ENCODE results near the gene LRRC4B.

The LRRC4B gene

GRCh38 chr19:50476224-50476906 lies 91.9 kb downstream of the LRRC4B start, which contains the start of the genes EMC10 and GARIN5A (continued):
- TF ChIP-seq ZNF280C (tag by site-specific recombination; IDR thresholded peaks at IDR 0.05): no peak
- 0 out of 2 replicates have a peak, but pooled peaks have one; percentile 8 for TF ChIP-seq RBAK (tag by site-specific recombination; IDR thresholded peaks at IDR 0.05)
- TF ChIP-seq ELK4 (IDR thresholded peaks at IDR 0.05; ENCODE audit: borderline replicate concordance, low read depth, low read length): no peak
- TF ChIP-seq ZNF785 (tag by site-specific recombination; IDR thresholded peaks at IDR 0.05): no peak
- TF ChIP-seq KLF16 (tag by site-specific recombination; IDR thresholded peaks at IDR 0.05): peak; percentile 81
- TF ChIP-seq ZNF423 (tag by site-specific recombination; IDR thresholded peaks at IDR 0.05): no peak
- TF ChIP-seq HOXC10 (CRISPR knock-in tag; IDR thresholded peaks at IDR 0.05): 0 out of 2 replicates have a peak, but pooled peaks have one; percentile 93
- TF ChIP-seq YY2 (tag by site-specific recombination; IDR thresholded peaks at IDR 0.05): peak; percentile 99
- 0 out of 2 replicates have a peak, but pooled peaks have one; percentile 80 for TF ChIP-seq PBX3 (CRISPR knock-in tag; IDR thresholded peaks at IDR 0.05)
- peak; percentile 89; the same call in 1 of the 2 replicates for TF ChIP-seq YY1 (tag by site-specific recombination; IDR thresholded peaks at IDR 0.05)
- peak; percentile 78 for TF ChIP-seq KLF10 (tag by site-specific recombination; IDR thresholded peaks at IDR 0.05)
- TF ChIP-seq ZSCAN30 (tag by site-specific recombination; IDR thresholded peaks at IDR 0.05): peak; percentile 74
- peak; percentile 67; the same call in 1 of the 2 replicates for TF ChIP-seq ZNF366 (tag by site-specific recombination; conservative IDR thresholded peaks at IDR 0.05)
- TF ChIP-seq ZNF580 (tag by site-specific recombination; IDR thresholded peaks at IDR 0.05): 0 out of 2 replicates have a peak, but pooled peaks have one; percentile 20
- TF ChIP-seq BCL6B (tag by site-specific recombination; IDR thresholded peaks at IDR 0.05): peak; percentile 97
- peak; percentile 65 for TF ChIP-seq SP2 (tag by site-specific recombination; IDR thresholded peaks at IDR 0.05)
- no peak for TF ChIP-seq ZBTB7A (tag by site-specific recombination; IDR thresholded peaks at IDR 0.05; ENCODE audit: low read depth)
- 0 out of 2 replicates have a peak, but pooled peaks have one; percentile 51 for TF ChIP-seq OVOL3 (tag by site-specific recombination; IDR thresholded peaks at IDR 0.05)
- TF ChIP-seq ZNF529 (tag by site-specific recombination; IDR thresholded peaks at IDR 0.05; ENCODE audit: insufficient replicate concordance): no peak
- TF ChIP-seq ZNF391 (tag by site-specific recombination; IDR thresholded peaks at IDR 0.05; ENCODE audit: borderline replicate concordance, low read depth): peak; percentile 59; the same call in 1 of the 2 replicates
- TF ChIP-seq ZNF513 (tag by site-specific recombination; IDR thresholded peaks at IDR 0.05): no peak; the same call in 1 of the 2 replicates
- 0 out of 2 replicates have a peak, but pooled peaks have one; percentile 36 for TF ChIP-seq ZBTB11 (tag by site-specific recombination; conservative IDR thresholded peaks at IDR 0.05; ENCODE audit: low read depth)
- no peak for TF ChIP-seq ZNF23 (tag by site-specific recombination; IDR thresholded peaks at IDR 0.05; ENCODE audit: borderline replicate concordance)
- TF ChIP-seq ZFP37 (tag by site-specific recombination; IDR thresholded peaks at IDR 0.05): peak; percentile 90
- no peak for TF ChIP-seq ZNF114 (tag by site-specific recombination; IDR thresholded peaks at IDR 0.05)
- TF ChIP-seq ZNF791 (tag by site-specific recombination; IDR thresholded peaks at IDR 0.05): no peak
- TF ChIP-seq ZBTB6 (tag by site-specific recombination; IDR thresholded peaks at IDR 0.05): 0 out of 2 replicates have a peak, but pooled peaks have one; percentile 42
